Measurements from ENCODE around the gene TENM4.
A peak's percentile ranks its signal among the peaks of the same experiment; 100 is the strongest.
"Not testable (repeated sequence)": the region's sequence is repeated elsewhere in the genome, so short reads cannot be mapped to it uniquely, and the experiment has no call there.

TENM4 gene

GRCh38 chr11:78647266-78647915, 793.4 kb downstream of the TENM4 start:
- DNase-seq (ENCODE audit: low read depth, low spot score), result no peak

GRCh38 chr11:78646564-78647185, 794.2 kb downstream of the TENM4 start:
- DNase-seq (ENCODE audit: low read depth, low spot score), result no peak

GRCh38 chr11:78645226-78646202, 795.3 kb downstream of the TENM4 start:
- DNase-seq (ENCODE audit: low read depth, low spot score), result peak; percentile 38

GRCh38 chr11:78643676-78644056, 797.2 kb downstream of the TENM4 start:
- DNase-seq (ENCODE audit: low read depth, low spot score), result no peak

GRCh38 chr11:78642979-78643675, 797.7 kb downstream of the TENM4 start:
- no peak for DNase-seq (ENCODE audit: low read depth, low spot score)

- no peak for DNase-seq (ENCODE audit: low read depth, low spot score)
Observed at GRCh38 chr11:78641541-78641940, 799.3 kb downstream of the TENM4 start.

GRCh38 chr11:78638704-78639380, 802.0 kb downstream of the TENM4 start:
- no peak for DNase-seq (ENCODE audit: low read depth, low spot score)

GRCh38 chr11:78637527-78637926, 803.3 kb downstream of the TENM4 start:
- DNase-seq (ENCODE audit: low read depth, low spot score), result not testable (repeated sequence)

GRCh38 chr11:78635814-78636506, 804.9 kb downstream of the TENM4 start:
- no peak for DNase-seq (ENCODE audit: low read depth, low spot score)

- DNase-seq (ENCODE audit: low read depth, low spot score), result no peak
Observed at GRCh38 chr11:78633516-78634310, 807.1 kb downstream of the TENM4 start.

GRCh38 chr11:78630561-78631303, 810.1 kb downstream of the TENM4 start:
- DNase-seq (ENCODE audit: low read depth, low spot score), result no peak

- DNase-seq (ENCODE audit: low read depth, low spot score), result no peak
Observed at GRCh38 chr11:78630155-78630554, 810.7 kb downstream of the TENM4 start.

GRCh38 chr11:78622666-78623065, 818.2 kb downstream of the TENM4 start:
- DNase-seq (ENCODE audit: low read depth, low spot score), result no peak

- no peak for DNase-seq (ENCODE audit: low read depth, low spot score)
Observed at GRCh38 chr11:78620159-78620558, 820.7 kb downstream of the TENM4 start.

- DNase-seq (ENCODE audit: low read depth, low spot score), result no peak
Observed at GRCh38 chr11:78615724-78616123, 825.1 kb downstream of the TENM4 start.

- no peak for DNase-seq (ENCODE audit: low read depth, low spot score)
Observed at GRCh38 chr11:78613378-78613813, 827.4 kb downstream of the TENM4 start.

- no peak for DNase-seq (ENCODE audit: low read depth, low spot score)
Observed at GRCh38 chr11:78612721-78613377, 828.0 kb downstream of the TENM4 start.

- not testable (repeated sequence) for DNase-seq (ENCODE audit: low read depth, low spot score)
Observed at GRCh38 chr11:78609321-78609720, 831.5 kb downstream of the TENM4 start.

Measured in iPS DF 19.7 (cell line).